Measurements from ENCODE around the gene NDUFS4. TPM values are rescaled to one million over a fixed set of nuclear protein-coding genes. Genes with fewer than 3 reads are reported as not detected.
"Not testable (repeated sequence)": the region's sequence is repeated elsewhere in the genome, so short reads cannot be mapped to it uniquely, and the experiment has no call there.

NDUFS4 gene
- total RNA-seq, 1 donor, result 78.2 TPM

GRCh38 chr5:53607886-53608285 lies 47.4 kb downstream of the NDUFS4 start:
- H3K27ac ChIP-seq (ENCODE audit: low read depth, low read length), result no peak overlapping the region
- no peak for TF ChIP-seq CTCF (IDR thresholded peaks at IDR 0.05; ENCODE audit: extremely low read depth, low read depth, low read length)
- DNase-seq (ENCODE audit: insufficient read length, low spot score, missing footprints), result no peak

GRCh38 chr5:53608897-53609296 lies 48.5 kb downstream of the NDUFS4 start:
- H3K79me2 ChIP-seq (ENCODE audit: insufficient read depth, low read length); H3K36me3 ChIP-seq (ENCODE audit: insufficient read depth, low read length); H3K27me3 ChIP-seq (ENCODE audit: insufficient read depth, low read length); H2AFZ ChIP-seq (ENCODE audit: low read length); DNase-seq (ENCODE audit: insufficient read length, low spot score, missing footprints); H3K4me1 ChIP-seq (ENCODE audit: insufficient read depth, low read length); H3K27ac ChIP-seq (ENCODE audit: low read depth, low read length); H3K9me3 ChIP-seq (ENCODE audit: low read depth, low read length); H3K4me2 ChIP-seq (ENCODE audit: insufficient read depth, low read length); H3K4me3 ChIP-seq (ENCODE audit: insufficient read depth, low read length): not testable (repeated sequence)
- H4K20me1 ChIP-seq (ENCODE audit: insufficient read depth, low read length), result peaks cover 18% of the 10 kb centered on the region

More at GRCh38 chr5:53607886-53608285, 47.4 kb downstream of the NDUFS4 start:
- H3K36me3 ChIP-seq (ENCODE audit: insufficient read depth, low read length), result no peaks in the 10 kb centered on the region
- H3K79me2 ChIP-seq (ENCODE audit: insufficient read depth, low read length), result peaks cover 6% of the 10 kb centered on the region
- no peak overlapping the region for H2AFZ ChIP-seq (ENCODE audit: low read length)
- peaks cover 18% of the 10 kb centered on the region for H4K20me1 ChIP-seq (ENCODE audit: insufficient read depth, low read length)
- H3K27me3 ChIP-seq (ENCODE audit: insufficient read depth, low read length), result no peaks in the 10 kb centered on the region
- H3K4me3 ChIP-seq (ENCODE audit: insufficient read depth, low read length), result no peak overlapping the region
- peaks cover 7% of the 10 kb centered on the region for H3K4me1 ChIP-seq (ENCODE audit: insufficient read depth, low read length)
- H3K4me2 ChIP-seq (ENCODE audit: insufficient read depth, low read length), result peak overlapping the region; percentile 4
- H3K9me3 ChIP-seq (ENCODE audit: low read depth, low read length), result no peaks in the 10 kb centered on the region

- no peaks in the 10 kb centered on the region for H3K9me3 ChIP-seq (ENCODE audit: low read depth, low read length)
- H3K79me2 ChIP-seq (ENCODE audit: insufficient read depth, low read length), result peaks cover 18% of the 10 kb centered on the region
- H2AFZ ChIP-seq (ENCODE audit: low read length), result no peak overlapping the region
- no peak overlapping the region for H3K4me3 ChIP-seq (ENCODE audit: insufficient read depth, low read length)
- H3K4me2 ChIP-seq (ENCODE audit: insufficient read depth, low read length), result no peak overlapping the region
- no peaks in the 10 kb centered on the region for H3K27me3 ChIP-seq (ENCODE audit: insufficient read depth, low read length)
- DNase-seq (ENCODE audit: insufficient read length, low spot score, missing footprints), result no peak
- no peaks in the 10 kb centered on the region for H3K36me3 ChIP-seq (ENCODE audit: insufficient read depth, low read length)
- H4K20me1 ChIP-seq (ENCODE audit: insufficient read depth, low read length), result peaks cover 35% of the 10 kb centered on the region
- TF ChIP-seq CTCF (IDR thresholded peaks at IDR 0.05; ENCODE audit: extremely low read depth, low read depth, low read length), result no peak
- H3K4me1 ChIP-seq (ENCODE audit: insufficient read depth, low read length), result peaks cover 4% of the 10 kb centered on the region
- no peak overlapping the region for H3K27ac ChIP-seq (ENCODE audit: low read depth, low read length)
Measured at GRCh38 chr5:53613061-53613460, 52.6 kb downstream of the NDUFS4 start.

- H4K20me1 ChIP-seq (ENCODE audit: insufficient read depth, low read length), result peaks cover 32% of the 10 kb centered on the region
- no peak for DNase-seq (ENCODE audit: insufficient read length, low spot score, missing footprints)
- H3K36me3 ChIP-seq (ENCODE audit: insufficient read depth, low read length), result no peaks in the 10 kb centered on the region
- H3K4me2 ChIP-seq (ENCODE audit: insufficient read depth, low read length), result no peak overlapping the region
- H3K27ac ChIP-seq (ENCODE audit: low read depth, low read length), result no peak overlapping the region
- no peaks in the 10 kb centered on the region for H3K9me3 ChIP-seq (ENCODE audit: low read depth, low read length)
- H3K27me3 ChIP-seq (ENCODE audit: insufficient read depth, low read length), result no peaks in the 10 kb centered on the region
- H3K4me3 ChIP-seq (ENCODE audit: insufficient read depth, low read length), result no peak overlapping the region
- H3K79me2 ChIP-seq (ENCODE audit: insufficient read depth, low read length), result peaks cover 15% of the 10 kb centered on the region
- no peak overlapping the region for H2AFZ ChIP-seq (ENCODE audit: low read length)
- TF ChIP-seq CTCF (IDR thresholded peaks at IDR 0.05; ENCODE audit: extremely low read depth, low read depth, low read length), result no peak
- no peaks in the 10 kb centered on the region for H3K4me1 ChIP-seq (ENCODE audit: insufficient read depth, low read length)
Measured at GRCh38 chr5:53613536-53613935, 53.1 kb downstream of the NDUFS4 start.

Measured in osteoblast (primary cell).